Activated T-cell treated with anti-CD3 and anti-CD28 coated beads, Interleukin-2, amount 50 U/mL, for 24 hours (primary cell): Measurements from ENCODE around the gene C6orf136.
"Not testable (repeated sequence)": the region's sequence is repeated elsewhere in the genome, so short reads cannot be mapped to it uniquely, and the experiment has no call there.

Source experiments
- DNase-seq: peaks from one replicate; pipeline ENCODE4 v3.0.0-alpha.2; 2020
- H3K27ac Mint-ChIP-seq: 2 replicates; pipeline ENCODE4 v1.8.0; 2020; ENCODE audit warnings: mild to moderate bottlenecking, mixed read lengths
- H3K27me3 Mint-ChIP-seq: 2 replicates; pipeline ENCODE4 v1.8.0; 2020; ENCODE audit warnings: mixed read lengths
- H3K36me3 Mint-ChIP-seq: 2 replicates; pipeline ENCODE4 v1.8.0; 2020; ENCODE audit warnings: low read depth, mixed read lengths
- H3K4me1 Mint-ChIP-seq: 2 replicates; pipeline ENCODE4 v1.8.0; 2020; ENCODE audit warnings: low read depth, mixed read lengths
- H3K4me3 Mint-ChIP-seq: 2 replicates; pipeline ENCODE4 v1.8.0; 2020; ENCODE audit warnings: mild to moderate bottlenecking, moderate library complexity, mixed read lengths
- H3K9me3 Mint-ChIP-seq: 2 replicates; pipeline ENCODE4 v1.8.0; 2020; ENCODE audit warnings: mixed read lengths

The C6orf136 gene, protein sequence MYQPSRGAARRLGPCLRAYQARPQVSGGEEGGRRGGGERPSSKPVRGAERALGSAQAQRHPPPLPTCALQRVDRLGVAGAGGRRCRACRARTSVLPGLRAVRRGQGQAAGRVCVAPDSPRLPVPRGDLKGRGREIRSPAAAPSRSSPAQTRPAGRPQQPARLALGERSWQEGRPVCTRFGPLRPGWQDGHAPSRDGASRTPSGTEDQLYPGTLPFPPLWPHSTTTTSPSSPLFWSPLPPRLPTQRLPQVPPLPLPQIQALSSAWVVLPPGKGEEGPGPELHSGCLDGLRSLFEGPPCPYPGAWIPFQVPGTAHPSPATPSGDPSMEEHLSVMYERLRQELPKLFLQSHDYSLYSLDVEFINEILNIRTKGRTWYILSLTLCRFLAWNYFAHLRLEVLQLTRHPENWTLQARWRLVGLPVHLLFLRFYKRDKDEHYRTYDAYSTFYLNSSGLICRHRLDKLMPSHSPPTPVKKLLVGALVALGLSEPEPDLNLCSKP

DNA sequence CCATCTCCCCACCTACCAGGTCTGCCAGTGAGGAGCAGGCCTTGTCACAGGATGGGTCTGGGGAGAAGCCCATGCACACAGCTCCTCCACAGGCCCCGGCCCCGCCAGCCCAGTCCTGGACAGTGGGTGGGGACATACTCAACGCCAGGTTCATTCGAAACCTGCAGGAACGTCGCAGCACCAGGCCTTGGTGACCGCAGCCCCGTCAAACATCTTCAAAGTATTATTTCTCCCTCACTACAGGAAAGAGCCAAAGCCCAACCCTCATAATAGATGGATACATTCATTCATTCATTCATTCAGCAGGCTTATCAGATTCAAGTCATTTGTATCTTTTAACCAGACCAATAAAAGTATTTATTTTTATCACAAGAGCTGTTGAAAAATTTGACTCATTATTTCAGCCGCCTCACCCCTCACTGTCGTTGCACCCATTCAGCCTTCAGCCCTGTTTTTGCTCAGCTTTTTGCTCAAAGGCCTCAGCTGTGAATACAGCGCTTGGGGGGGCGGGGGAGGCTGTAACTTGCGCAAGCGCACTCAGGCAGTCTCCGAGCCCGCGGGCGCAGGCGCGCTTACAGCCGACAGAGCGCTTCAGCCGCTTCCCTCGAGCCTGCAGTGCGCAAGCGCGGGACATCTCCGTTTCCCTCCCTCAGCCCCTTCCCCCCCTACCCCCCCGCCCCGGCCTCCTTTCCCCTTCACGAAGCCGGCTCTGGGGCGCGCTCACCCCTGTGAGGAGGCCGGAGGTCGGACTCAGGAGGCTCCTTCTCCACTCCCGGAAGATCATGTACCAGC lies at the start of gene C6orf136:
C6orf136 (plus strand) TSS at position 684 of the 792 bp plus-strand sequence; CDS start at position 783, 99 bp downstream.
- no peaks in the 10 kb centered on the region for H3K9me3 Mint-ChIP-seq
- H3K36me3 Mint-ChIP-seq: peaks cover 74% of the 10 kb centered on the region
- H3K4me3 Mint-ChIP-seq: peak within 1 kb of the TSS; percentile 91
- H3K4me1 Mint-ChIP-seq: peaks cover 34% of the 10 kb centered on the region
- peak; percentile 90 for DNase-seq
- H3K27ac Mint-ChIP-seq: peak within 1 kb of the TSS; percentile 94
- no peaks in the 10 kb centered on the region for H3K27me3 Mint-ChIP-seq

DNA sequence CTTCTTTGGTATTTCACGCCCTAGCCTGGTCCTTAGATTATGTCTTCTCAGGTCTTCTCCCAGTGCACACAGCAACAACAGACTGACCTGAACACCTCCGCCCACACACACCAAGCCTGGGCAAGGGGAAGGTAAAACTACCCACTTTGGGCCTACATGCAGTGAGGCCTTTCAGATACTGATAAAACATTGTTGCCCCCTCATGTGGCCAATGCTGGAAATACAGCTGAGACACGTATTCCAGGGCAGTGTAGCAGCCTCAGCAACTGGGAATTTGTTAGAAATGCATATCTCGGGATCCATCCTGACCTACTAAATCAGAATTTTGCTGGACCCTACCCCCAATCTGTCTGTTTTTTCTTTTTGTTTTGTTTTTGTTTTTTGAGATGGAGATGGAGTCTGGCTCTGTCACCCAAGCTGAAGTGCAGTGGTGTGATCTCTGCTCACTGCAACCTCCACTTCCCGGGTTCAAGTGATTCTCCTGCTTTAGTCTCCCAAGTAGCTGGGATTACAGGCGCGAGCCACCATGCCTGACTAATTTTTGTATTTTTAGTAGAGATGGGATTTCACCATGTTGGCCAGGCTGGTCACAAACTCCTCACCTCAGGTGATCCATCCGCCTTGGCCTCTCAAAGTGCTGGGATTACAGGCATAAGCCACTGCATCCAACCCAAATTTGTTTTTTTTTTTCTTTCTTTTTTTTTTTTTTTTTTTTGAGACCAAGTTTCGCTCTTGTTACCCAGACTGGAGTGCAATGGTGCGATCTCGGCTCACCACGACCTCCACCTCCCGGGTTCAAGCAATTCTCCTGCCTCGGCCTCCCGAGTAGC lies 49.4 kb upstream of the C6orf136 start:
- DNase-seq: peak; percentile 81
- H3K27me3 Mint-ChIP-seq, H3K9me3 Mint-ChIP-seq, H3K4me3 Mint-ChIP-seq: not testable (repeated sequence)
- Mint-ChIP-seq H3K27ac (peak overlapping the region; percentile 68), H3K36me3 (peaks cover 86% of the 10 kb centered on the region), H3K4me1 (peaks cover 11% of the 10 kb centered on the region)

GRCh38 chr6:30598912-30599624 lies 47.9 kb upstream of the C6orf136 start:
- DNase-seq: no peak
- Mint-ChIP-seq H3K9me3 (no peaks in the 10 kb centered on the region), H3K4me3 (no peak overlapping the region), H3K36me3 (peaks cover 88% of the 10 kb centered on the region), H3K27ac (peak overlapping the region; percentile 67), H3K4me1 (peaks cover 20% of the 10 kb centered on the region), H3K27me3 (no peaks in the 10 kb centered on the region)

DNA sequence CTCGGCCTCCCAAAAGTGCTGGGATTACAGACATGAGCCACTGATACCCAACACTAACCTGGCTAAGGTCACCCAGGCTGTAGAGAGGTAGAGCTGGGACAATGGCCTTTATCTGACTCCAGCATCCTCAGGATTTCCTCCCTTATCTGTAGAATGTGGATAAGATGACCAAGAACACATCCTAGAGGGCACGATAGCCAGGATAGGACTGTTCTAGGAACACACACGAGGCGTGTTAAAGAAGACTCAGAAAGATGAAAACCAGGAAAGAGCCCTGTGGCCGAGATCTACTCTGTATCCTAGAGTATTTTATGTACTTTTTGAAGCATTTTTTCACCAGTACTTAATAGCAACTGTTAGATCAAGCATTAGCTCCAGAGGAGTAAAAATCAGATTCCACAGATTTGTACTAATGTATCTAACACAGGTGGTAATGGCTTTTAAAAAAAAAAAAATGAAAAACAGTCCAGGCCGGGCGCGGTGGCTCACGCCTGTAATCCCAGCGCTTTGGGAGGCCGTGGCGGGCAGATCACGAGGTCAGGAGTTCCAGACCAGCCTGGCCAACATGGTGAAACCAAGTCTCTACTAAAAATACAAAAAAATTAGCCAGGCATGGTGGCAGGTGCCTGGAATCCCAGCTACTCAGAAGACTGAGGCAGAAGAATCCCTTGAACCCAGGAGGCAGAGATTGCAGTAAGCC lies 47.2 kb upstream of the C6orf136 start:
- DNase-seq: no peak
- Mint-ChIP-seq H3K36me3 (peaks cover 88% of the 10 kb centered on the region), H3K4me3 (no peak overlapping the region), H3K27me3 (no peaks in the 10 kb centered on the region), H3K4me1 (peaks cover 23% of the 10 kb centered on the region), H3K9me3 (no peaks in the 10 kb centered on the region), H3K27ac (peak overlapping the region; percentile 57)

- no peaks in the 10 kb centered on the region for H3K27me3 Mint-ChIP-seq
- DNase-seq: no peak
- H3K27ac Mint-ChIP-seq: peak overlapping the region; percentile 57
- H3K36me3 Mint-ChIP-seq: peaks cover 88% of the 10 kb centered on the region
- H3K9me3 Mint-ChIP-seq: no peaks in the 10 kb centered on the region
- no peak overlapping the region for H3K4me3 Mint-ChIP-seq
- H3K4me1 Mint-ChIP-seq: peaks cover 21% of the 10 kb centered on the region
Measured at GRCh38 chr6:30600451-30600961, 46.4 kb upstream of the C6orf136 start.

- H3K4me1 Mint-ChIP-seq: peaks cover 27% of the 10 kb centered on the region
Measured at GRCh38 chr6:30601436-30601814, 45.5 kb upstream of the C6orf136 start.

GRCh38 chr6:30601815-30602641 lies 44.9 kb upstream of the C6orf136 start:
- Mint-ChIP-seq H3K36me3 (peaks cover 95% of the 10 kb centered on the region), H3K4me1 (peaks cover 29% of the 10 kb centered on the region), H3K4me3 (no peak overlapping the region), H3K27ac (peak overlapping the region; percentile 78), H3K27me3 (no peaks in the 10 kb centered on the region), H3K9me3 (no peaks in the 10 kb centered on the region)
- no peak for DNase-seq

More at GRCh38 chr6:30601436-30601814, 45.5 kb upstream of the C6orf136 start:
- Mint-ChIP-seq H3K4me3 (no peak overlapping the region), H3K9me3 (no peaks in the 10 kb centered on the region), H3K27ac (peak overlapping the region; percentile 78), H3K36me3 (peaks cover 95% of the 10 kb centered on the region), H3K27me3 (no peaks in the 10 kb centered on the region)
- DNase-seq: no peak

GRCh38 chr6:30603961-30604360 lies 43.0 kb upstream of the C6orf136 start:
- peaks cover 33% of the 10 kb centered on the region for H3K4me1 Mint-ChIP-seq
- H3K27ac Mint-ChIP-seq: peak overlapping the region; percentile 50
- no peaks in the 10 kb centered on the region for H3K9me3 Mint-ChIP-seq
- no peaks in the 10 kb centered on the region for H3K27me3 Mint-ChIP-seq
- peaks cover 99% of the 10 kb centered on the region for H3K36me3 Mint-ChIP-seq
- no peak for DNase-seq
- no peak overlapping the region for H3K4me3 Mint-ChIP-seq

DNA sequence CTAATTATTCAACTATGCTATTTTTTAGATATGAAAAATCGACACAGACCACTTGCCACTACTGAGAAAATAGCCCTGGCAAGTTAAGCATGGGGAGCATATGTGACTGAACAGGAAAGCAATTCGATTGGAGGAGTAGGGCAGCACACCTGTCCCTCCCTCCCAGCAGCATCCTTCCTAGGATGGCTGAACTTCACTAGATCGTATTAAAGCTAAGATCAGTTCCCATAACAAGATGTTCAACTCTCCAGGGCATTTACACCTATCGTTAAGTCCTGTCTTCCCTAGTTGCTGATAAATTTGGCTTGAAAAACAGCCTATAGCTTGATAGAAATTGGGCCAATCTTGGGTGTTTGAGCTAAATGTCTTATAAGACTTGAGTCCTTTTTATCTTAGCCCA lies 36.9 kb upstream of the C6orf136 start:
- Mint-ChIP-seq H3K27ac (peak overlapping the region; percentile 80), H3K4me3 (no peak overlapping the region), H3K36me3 (peaks cover 98% of the 10 kb centered on the region), H3K9me3 (no peaks in the 10 kb centered on the region), H3K27me3 (no peaks in the 10 kb centered on the region), H3K4me1 (peaks cover 77% of the 10 kb centered on the region)
- no peak for DNase-seq

DNA sequence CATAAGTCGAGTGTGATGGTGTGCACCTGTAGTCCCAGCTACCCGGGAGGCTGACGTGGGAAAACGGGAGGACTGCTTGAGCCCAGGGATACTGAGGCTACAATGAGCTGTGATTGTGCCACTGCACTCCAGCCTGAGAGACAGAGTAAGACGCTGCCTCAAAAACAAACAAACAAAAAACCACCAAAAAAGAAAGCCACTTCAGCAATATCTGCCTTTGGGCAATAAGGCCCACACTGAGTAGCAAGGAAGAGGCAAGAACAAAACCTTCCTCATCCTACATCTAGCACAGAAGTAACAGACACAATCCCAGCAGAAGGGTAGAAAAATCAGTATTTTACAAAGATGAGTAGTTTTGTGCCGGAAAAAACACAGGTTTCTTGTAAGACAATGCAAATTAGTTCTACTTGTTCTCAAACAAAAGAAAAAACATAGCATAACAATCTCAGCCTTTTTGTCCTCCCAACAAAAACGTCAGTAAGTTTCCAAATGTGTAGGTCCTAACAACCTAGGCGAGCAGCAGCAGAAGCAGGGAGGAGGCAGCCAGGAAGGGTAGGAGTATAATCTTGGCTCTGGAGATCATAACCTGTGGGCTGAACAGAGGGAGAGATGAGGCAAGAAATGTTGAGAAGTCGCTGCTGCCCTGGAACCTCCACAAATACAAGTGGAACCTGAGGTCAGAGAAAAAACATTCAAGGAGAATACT lies 35.6 kb upstream of the C6orf136 start:
- DNase-seq: no peak
- H3K36me3 Mint-ChIP-seq: peaks cover 98% of the 10 kb centered on the region
- no peak overlapping the region for H3K4me3 Mint-ChIP-seq
- H3K27ac Mint-ChIP-seq: peak overlapping the region; percentile 80
- no peaks in the 10 kb centered on the region for H3K27me3 Mint-ChIP-seq
- H3K4me1 Mint-ChIP-seq: peaks cover 73% of the 10 kb centered on the region
- no peaks in the 10 kb centered on the region for H3K9me3 Mint-ChIP-seq

GRCh38 chr6:30611856-30612194 lies 35.1 kb upstream of the C6orf136 start:
- H3K4me1 Mint-ChIP-seq: peaks cover 70% of the 10 kb centered on the region
- no peak overlapping the region for H3K4me3 Mint-ChIP-seq
- H3K36me3 Mint-ChIP-seq: peaks cover 98% of the 10 kb centered on the region
- peak overlapping the region; percentile 80 for H3K27ac Mint-ChIP-seq
- H3K27me3 Mint-ChIP-seq: no peaks in the 10 kb centered on the region
- no peaks in the 10 kb centered on the region for H3K9me3 Mint-ChIP-seq
- DNase-seq: no peak

- Mint-ChIP-seq H3K36me3 (peaks cover 99% of the 10 kb centered on the region), H3K4me3 (no peak overlapping the region), H3K4me1 (peaks cover 70% of the 10 kb centered on the region), H3K27me3 (no peaks in the 10 kb centered on the region), H3K27ac (peak overlapping the region; percentile 80), H3K9me3 (no peaks in the 10 kb centered on the region)
- DNase-seq: no peak
Measured at GRCh38 chr6:30612213-30612612, 34.7 kb upstream of the C6orf136 start.
